GM04504 (cell line): ENCODE results near the gene IRAK2.

Source experiments
- DNase-seq: peaks from one replicate; pipeline ENCODE4 v3.0.0-alpha.2; 2012; ENCODE audit warnings: low read depth

Gene IRAK2

GRCh38 chr3:10224794-10225665 is 60.3 kb downstream of the IRAK2 start:
- no peak for DNase-seq

- DNase-seq = no peak
These were observed 61.6 kb downstream of the IRAK2 start for GRCh38 chr3:10226293-10226692.

GRCh38 chr3:10228248-10228950 is 63.7 kb downstream of the IRAK2 start:
- no peak for DNase-seq

GRCh38 chr3:10229576-10229975 is 64.9 kb downstream of the IRAK2 start:
- no peak for DNase-seq

GRCh38 chr3:10232137-10232536 is 67.4 kb downstream of the IRAK2 start:
- DNase-seq = no peak

- DNase-seq = no peak
These were observed 69.3 kb downstream of the IRAK2 start for GRCh38 chr3:10233988-10234387.

- no peak for DNase-seq
These were observed 70.0 kb downstream of the IRAK2 start for GRCh38 chr3:10234526-10235230.

DNA sequence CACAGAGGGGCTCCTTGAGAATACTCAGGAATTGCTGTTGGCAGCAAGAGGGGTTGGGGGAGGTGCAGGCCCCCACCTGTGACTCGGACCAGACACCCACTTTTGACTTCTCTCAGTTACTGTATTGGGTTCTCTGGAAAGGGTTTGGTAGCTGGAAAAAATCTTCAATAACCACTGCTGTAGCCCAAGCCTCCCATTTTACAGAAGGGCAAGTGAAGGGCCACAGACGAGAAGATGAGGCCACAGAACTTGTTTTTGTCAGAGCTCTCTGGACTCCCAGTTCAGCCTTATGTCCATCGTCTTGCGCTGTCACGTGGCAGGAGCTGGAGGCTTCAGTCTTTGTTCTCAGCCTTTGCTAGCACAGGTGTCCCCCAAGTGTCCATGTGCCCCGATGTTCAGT is 70.8 kb downstream of the IRAK2 start:
- no peak for DNase-seq

- DNase-seq = no peak
These were observed 73.8 kb downstream of the IRAK2 start for GRCh38 chr3:10238345-10239183.

DNA sequence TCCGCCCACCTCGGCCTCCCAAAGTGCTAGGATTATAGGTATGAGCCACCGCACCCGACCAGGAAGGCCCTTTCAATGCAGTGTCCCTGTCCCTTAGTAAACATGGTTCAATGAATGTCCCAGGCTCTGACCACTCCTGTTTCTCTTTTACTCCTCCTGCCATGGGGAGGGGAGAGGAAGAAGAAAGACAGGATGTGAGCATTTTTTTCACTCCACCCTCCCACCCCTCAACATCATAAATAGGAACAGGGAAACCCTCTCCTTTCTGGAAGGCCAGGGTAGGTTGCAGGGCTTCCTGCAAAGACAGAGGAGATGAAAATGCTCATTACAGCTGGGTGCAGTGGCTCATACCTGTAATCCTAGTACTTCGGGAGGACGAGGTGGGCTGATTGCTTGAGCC is 76.1 kb downstream of the IRAK2 start:
- no peak for DNase-seq

DNA sequence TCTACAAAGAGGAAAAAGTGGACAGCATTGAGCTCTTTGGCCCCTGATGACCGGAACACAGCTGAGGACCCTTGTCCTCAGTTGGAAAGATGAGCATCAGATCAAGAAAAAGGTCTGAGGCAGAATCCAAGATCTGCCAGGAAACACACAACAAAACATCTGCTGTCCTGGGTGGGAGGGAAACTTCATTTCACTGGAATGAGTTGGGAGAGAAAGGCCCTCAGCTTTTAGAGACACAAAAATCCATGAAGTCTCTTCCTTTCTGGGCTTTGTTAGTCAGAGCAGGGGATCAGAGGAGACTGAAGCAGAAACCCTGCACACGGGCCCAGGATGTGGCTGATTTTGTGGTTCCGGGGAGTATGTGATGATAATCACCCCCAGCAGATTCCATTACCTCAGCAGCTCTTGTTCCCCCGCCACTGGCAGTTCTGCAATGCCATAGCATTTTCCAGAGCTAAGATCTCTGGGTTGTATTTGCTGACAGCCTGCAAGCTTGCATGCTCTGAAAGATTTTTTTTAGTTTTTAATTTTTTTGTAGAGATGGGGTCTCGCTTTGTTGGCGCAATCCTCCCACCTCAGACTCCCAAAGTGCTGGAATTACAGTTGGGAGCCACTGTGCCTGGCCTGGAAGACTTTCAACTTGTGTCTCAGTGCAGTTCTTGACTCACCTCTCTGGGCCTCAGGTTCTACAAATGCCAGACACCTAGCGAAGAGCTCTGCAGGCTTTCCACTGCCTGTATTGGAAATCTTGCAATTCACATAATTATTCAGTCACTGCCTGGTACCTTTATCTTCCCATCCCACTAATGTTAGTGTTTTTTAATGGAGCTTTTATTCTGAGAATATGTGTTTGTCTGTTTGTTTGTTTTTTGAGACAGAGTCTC is 77.7 kb downstream of the IRAK2 start:
- DNase-seq = no peak

DNA sequence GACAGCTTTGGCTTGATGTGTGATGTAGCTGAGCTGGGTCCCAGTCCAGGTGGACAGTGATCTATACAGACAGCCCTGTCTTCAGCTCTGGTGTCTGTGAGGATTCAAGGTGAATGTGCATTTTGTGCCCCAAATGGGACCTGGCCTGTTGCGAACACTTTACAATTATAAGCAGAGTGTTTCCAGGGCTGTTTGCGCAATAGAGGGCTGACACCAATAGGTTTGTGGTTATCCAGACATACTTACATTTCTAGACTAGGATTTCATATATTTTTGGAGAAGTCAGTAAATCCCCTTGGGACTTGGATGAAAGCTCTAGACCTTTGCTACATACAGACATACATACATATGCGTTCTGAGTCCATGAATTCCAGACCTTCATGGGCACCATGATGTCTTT is 79.3 kb downstream of the IRAK2 start:
- no peak for DNase-seq

- DNase-seq = no peak
These were observed 80.5 kb downstream of the IRAK2 start for GRCh38 chr3:10245081-10245712.

- DNase-seq = no peak
These were observed 83.0 kb downstream of the IRAK2 start for GRCh38 chr3:10247679-10248183.

- DNase-seq = peak; percentile 89
These were observed 83.7 kb downstream of the IRAK2 start, which contains the start of gene TATDN2 for GRCh38 chr3:10248184-10248983. Gene TATDN2, plus strand, starts transcription at chr3:10248459. Its CDS starts 742 bp downstream, at chr3:10249201.

GRCh38 chr3:10248984-10249748 is 84.4 kb downstream of the IRAK2 start:
- no peak for DNase-seq

GRCh38 chr3:10249833-10250232 is 85.1 kb downstream of the IRAK2 start:
- no peak for DNase-seq

- DNase-seq = no peak
These were observed 86.3 kb downstream of the IRAK2 start for GRCh38 chr3:10251006-10251405.
